ENCODE measurements around the gene THY1.

Gene THY1

DNA sequence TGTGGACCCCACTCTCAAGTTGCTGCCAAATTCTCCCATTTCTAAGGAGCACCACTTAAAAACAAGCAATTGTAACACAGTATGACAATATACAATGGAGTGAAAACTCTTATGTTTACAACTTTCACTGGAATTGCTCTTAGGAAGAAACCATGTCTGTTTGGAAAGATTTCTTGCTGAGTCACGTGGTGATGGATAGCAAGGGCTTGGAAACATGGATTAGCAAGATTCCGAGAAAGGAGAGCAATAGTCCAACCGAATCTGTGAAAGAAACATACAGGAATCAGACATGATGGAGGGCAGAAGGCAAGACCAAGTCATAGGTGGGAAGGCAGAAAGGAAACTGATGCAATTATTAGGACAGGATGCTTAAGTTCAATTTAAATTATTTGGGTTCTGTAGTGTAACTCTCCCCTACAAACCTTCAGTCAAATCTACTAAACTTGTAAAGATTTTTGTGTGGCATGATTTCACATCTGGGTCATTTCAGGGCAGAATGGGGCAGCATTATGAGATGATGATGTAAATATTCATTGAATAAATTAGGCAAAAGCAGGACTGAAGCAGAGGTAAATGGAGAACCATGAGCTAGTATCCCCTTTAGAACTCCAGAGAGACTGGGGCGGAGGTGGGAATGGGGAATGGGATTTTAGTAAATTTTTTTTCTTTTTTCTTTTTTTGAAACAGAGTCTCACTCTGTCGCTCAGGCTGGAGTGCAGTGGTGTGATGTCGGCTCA, 27.8 kb upstream of the THY1 start:
- FAIRE-seq (no peak), DNase-seq (ENCODE audit: insufficient read length, low spot score) (no peak)
- TF ChIP-seq, protein P1, sequence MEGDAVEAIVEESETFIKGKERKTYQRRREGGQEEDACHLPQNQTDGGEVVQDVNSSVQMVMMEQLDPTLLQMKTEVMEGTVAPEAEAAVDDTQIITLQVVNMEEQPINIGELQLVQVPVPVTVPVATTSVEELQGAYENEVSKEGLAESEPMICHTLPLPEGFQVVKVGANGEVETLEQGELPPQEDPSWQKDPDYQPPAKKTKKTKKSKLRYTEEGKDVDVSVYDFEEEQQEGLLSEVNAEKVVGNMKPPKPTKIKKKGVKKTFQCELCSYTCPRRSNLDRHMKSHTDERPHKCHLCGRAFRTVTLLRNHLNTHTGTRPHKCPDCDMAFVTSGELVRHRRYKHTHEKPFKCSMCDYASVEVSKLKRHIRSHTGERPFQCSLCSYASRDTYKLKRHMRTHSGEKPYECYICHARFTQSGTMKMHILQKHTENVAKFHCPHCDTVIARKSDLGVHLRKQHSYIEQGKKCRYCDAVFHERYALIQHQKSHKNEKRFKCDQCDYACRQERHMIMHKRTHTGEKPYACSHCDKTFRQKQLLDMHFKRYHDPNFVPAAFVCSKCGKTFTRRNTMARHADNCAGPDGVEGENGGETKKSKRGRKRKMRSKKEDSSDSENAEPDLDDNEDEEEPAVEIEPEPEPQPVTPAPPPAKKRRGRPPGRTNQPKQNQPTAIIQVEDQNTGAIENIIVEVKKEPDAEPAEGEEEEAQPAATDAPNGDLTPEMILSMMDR (IDR thresholded peaks at IDR 0.05; ENCODE audit: insufficient read depth, missing control alignments) = no peak

DNA sequence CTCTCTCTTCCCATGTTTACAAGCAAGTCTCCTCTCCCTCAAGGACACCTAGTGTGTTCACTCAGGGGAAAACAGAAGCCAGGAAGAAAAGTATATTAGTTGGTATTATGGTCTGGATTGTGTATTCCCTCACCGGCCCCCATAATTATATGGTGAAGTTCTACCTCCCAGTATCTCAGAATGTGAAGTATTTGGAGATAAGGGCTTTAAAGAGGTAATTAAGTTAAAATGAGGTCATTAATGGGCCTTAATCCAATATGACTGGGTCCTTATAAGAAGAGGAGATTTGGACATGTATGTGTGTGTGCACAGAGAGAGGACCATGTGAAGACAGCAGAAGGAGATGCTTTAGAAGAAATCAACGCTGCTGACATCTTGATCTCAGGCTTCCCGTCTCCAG, 26.5 kb upstream of the THY1 start:
- DNase-seq (ENCODE audit: insufficient read length, low spot score) (no peak), FAIRE-seq (no peak)
- TF ChIP-seq, protein P1 (IDR thresholded peaks at IDR 0.05; ENCODE audit: insufficient read depth, missing control alignments) = no peak

DNA sequence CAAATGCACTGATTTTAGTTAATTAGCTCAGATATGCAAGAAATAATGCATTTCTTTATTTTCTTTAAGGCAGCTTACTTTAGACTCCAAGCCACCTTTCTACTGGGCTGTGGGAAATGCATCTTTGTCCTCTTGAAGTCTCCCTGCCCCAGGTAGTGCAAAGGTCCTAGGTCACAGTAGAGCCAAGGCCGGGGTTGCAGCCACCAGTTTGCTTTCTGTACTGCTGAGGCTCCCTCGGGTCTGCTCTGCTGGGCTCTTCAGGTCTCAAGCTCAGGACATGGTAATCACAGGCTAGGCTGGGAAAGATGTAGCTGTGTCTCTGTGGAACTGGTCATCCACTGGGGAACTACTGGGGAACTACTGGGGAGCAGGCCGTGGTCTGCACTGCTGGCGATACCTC, 25.4 kb upstream of the THY1 start:
- TF ChIP-seq, protein P1 (IDR thresholded peaks at IDR 0.05; ENCODE audit: insufficient read depth, missing control alignments) = no peak
- DNase-seq (ENCODE audit: insufficient read length, low spot score) (no peak), FAIRE-seq (no peak)

DNA sequence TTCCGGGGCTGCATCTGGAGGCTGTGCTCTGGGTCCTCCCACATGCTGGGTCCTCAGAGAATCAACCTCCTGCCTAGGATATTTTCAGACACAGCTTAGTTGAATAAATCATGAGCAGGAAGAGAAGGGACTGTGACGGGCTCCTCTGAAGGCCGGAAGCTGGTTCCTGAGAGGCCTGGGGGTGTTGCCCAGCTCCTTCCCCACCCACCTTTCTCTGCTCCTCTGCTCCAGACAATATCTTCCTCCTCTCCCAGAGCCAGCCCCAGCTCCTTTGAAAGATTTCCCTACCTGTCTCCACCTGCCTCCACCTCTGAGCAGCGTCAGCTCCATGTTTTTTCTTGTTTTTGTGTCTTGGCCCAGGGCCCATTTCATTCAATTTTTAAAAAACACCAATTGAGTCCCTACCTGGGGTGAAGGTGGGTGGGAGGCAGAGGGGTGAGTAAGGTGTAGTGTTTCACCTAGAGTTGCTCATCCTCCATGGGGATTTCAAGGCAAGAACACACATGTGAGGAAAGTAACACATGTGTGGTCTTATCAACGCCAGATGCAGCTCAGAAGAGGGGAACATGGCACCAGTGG, 24.8 kb upstream of the THY1 start:
- DNase-seq (ENCODE audit: insufficient read length, low spot score) (no peak), FAIRE-seq (no peak)
- TF ChIP-seq, protein P1 (IDR thresholded peaks at IDR 0.05; ENCODE audit: insufficient read depth, missing control alignments) = no peak

DNA sequence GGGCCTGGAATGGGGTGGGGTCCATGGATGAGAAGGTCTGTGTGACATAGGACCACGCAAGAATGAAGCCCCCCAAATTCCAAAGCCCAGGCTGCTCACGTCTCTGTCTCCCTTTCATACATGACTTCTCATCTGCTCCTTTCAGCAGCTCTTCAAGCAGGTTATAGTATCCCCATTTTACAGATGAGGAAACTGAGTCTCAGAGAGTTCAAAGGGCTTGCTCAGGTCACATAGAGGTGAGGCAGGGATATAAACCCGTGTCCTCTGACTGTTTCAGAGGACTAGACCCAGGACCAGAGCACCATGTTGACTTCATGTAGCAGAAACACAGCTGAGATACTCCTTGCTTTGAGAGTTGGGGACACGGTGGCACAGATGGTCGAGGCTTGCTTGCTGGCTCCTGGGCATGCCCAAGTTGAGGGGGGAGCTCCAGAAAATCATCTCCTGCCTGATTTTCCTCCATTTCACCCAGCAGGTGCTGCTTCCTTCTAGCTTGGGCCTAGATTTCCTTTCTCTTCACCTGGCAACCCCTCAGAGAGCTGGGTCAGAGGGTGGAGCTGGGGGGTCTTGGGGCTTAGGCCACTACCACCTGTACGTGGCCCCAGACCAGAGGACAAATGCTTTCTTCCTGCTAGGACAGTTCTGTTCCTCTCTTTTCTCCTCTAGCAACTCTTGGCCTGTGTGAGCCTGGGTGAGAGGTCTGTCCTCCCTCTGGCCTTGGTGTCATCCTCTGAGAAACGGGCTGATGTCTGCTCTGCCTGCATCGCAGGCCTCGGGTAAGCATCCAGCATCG, 24.1 kb upstream of the THY1 start:
- TF ChIP-seq, protein P1 (IDR thresholded peaks at IDR 0.05; ENCODE audit: insufficient read depth, missing control alignments) = no peak
- no peak for FAIRE-seq
- no peak for DNase-seq (ENCODE audit: insufficient read length, low spot score)

DNA sequence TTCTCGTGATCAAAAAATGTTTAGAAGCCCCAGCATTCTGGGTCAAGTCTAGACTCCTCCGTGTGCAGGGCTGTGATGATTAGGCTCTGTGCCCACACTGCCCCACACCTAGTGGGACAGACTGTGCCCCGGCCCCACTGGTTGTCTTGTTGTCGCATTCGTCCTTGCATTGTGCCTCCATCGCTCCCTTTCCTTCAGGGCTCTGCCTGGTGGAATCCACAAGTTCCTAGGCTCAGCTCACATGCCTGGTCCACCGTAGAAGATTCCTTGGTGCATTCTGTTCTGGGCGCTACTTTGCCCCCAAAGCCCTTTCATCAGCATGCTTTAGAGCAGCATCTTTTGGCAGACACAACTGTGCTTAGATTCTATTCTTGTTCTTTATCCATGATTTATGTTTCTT, 23.5 kb upstream of the THY1 start:
- TF ChIP-seq, protein P1 (IDR thresholded peaks at IDR 0.05; ENCODE audit: insufficient read depth, missing control alignments) = no peak
- FAIRE-seq (no peak), DNase-seq (ENCODE audit: insufficient read length, low spot score) (no peak)
